Astrocyte (in vitro differentiated cells and primary cell): ENCODE data around the gene PNMT. TPM values are rescaled to one million over a fixed set of nuclear protein-coding genes. Genes with fewer than 3 reads are reported as not detected.

Experiments used
- DNase-seq: peaks from one replicate; pipeline ENCODE4 v3.0.0-alpha.2; 2010; ENCODE audit warnings: low read depth
- FAIRE-seq: peaks from 2 replicates; lab custom pipeline; 2011; peaks lifted over from hg19 to GRCh38; lab: Jason Lieb, UNC
- H2AFZ ChIP-seq: 2 replicates; pipeline ENCODE4 v1.6.0; 2012; ENCODE audit warnings: low read depth, low read length, inconsistent platforms
- H3K27ac ChIP-seq: 2 replicates; pipeline ENCODE4 v1.5.1; 2011; ENCODE audit warnings: low read depth, low read length, inconsistent platforms
- H3K27me3 ChIP-seq: 2 replicates; pipeline ENCODE4 v1.6.0; 2011; ENCODE audit warnings: low read length, inconsistent platforms; ENCODE audit not compliant: insufficient read depth
- H3K36me3 ChIP-seq: 2 replicates; pipeline ENCODE4 v1.5.1; 2011; ENCODE audit warnings: low read length, inconsistent platforms; ENCODE audit not compliant: insufficient read depth
- H3K4me1 ChIP-seq: 2 replicates; pipeline ENCODE4 v1.5.1; 2011; ENCODE audit warnings: low read length, inconsistent platforms; ENCODE audit not compliant: insufficient read depth
- H3K4me2 ChIP-seq: 2 replicates; pipeline ENCODE4 v1.6.0; 2012; ENCODE audit warnings: low read length, inconsistent platforms
- H3K4me3 ChIP-seq: 2 replicates; pipeline ENCODE4 v1.5.1; 2011; ENCODE audit warnings: low read depth, mild to moderate bottlenecking, low read length, inconsistent platforms; ENCODE audit not compliant: insufficient read depth
- H3K79me2 ChIP-seq: 2 replicates; pipeline ENCODE4 v1.6.0; 2012; ENCODE audit warnings: mild to moderate bottlenecking, low read length, inconsistent platforms; ENCODE audit not compliant: insufficient read depth
- H3K9ac ChIP-seq: 2 replicates; pipeline ENCODE4 v1.6.0; 2012; ENCODE audit warnings: mild to moderate bottlenecking, low read length, inconsistent platforms
- H3K9me3 ChIP-seq: 2 replicates; pipeline ENCODE4 v1.5.1; 2012; ENCODE audit warnings: low read depth, mild to moderate bottlenecking, low read length, inconsistent platforms; ENCODE audit not compliant: insufficient read depth
- H4K20me1 ChIP-seq: 2 replicates; pipeline ENCODE4 v1.6.0; 2012; ENCODE audit warnings: low read length, inconsistent platforms; ENCODE audit not compliant: insufficient read depth
- H3K27ac Mint-ChIP-seq: one replicate; pipeline ENCODE4 v1.8.0; 2021; ENCODE audit warnings: mild to moderate bottlenecking, mixed read lengths; ENCODE audit not compliant: unreplicated experiment
- H3K27me3 Mint-ChIP-seq: one replicate; pipeline ENCODE4 v1.8.0; 2021; ENCODE audit warnings: low read depth, mixed read lengths; ENCODE audit not compliant: unreplicated experiment
- H3K36me3 Mint-ChIP-seq: one replicate; pipeline ENCODE4 v1.8.0; 2021; ENCODE audit warnings: low read depth, mixed read lengths; ENCODE audit not compliant: unreplicated experiment
- H3K4me1 Mint-ChIP-seq: one replicate; pipeline ENCODE4 v1.8.0; 2021; ENCODE audit warnings: low read depth, mixed read lengths; ENCODE audit not compliant: unreplicated experiment
- H3K4me3 Mint-ChIP-seq: one replicate; pipeline ENCODE4 v1.8.0; 2021; ENCODE audit warnings: mild to moderate bottlenecking, moderate library complexity, mixed read lengths; ENCODE audit not compliant: unreplicated experiment
- H3K9me3 Mint-ChIP-seq: one replicate; pipeline ENCODE4 v1.8.0; 2021; ENCODE audit warnings: mild to moderate bottlenecking, mixed read lengths; ENCODE audit not compliant: unreplicated experiment
- EZH2 ChIP-seq: IDR thresholded peaks from 2 replicates; pipeline ENCODE4 v1.6.1; 2012; ENCODE audit warnings: mild to moderate bottlenecking, low read length, inconsistent platforms; ENCODE audit not compliant: insufficient read depth
- total RNA-seq: library from RNA; stranded (reverse); gene quantifications from 2 replicates; pipeline ENCODE4 v1.2.1, GENCODE V29; 2021
- TF ChIP-seq, protein P1 (sequence below): IDR thresholded peaks from 2 replicates; pipeline ENCODE4 v1.5.1; 2011; ENCODE audit warnings: low read depth, mild to moderate bottlenecking, inconsistent platforms, low read length, moderate library complexity; ENCODE audit not compliant: insufficient read depth

The PNMT gene
- total RNA-seq, 1 donor from 2014 or later = 0.59 TPM

DNA sequence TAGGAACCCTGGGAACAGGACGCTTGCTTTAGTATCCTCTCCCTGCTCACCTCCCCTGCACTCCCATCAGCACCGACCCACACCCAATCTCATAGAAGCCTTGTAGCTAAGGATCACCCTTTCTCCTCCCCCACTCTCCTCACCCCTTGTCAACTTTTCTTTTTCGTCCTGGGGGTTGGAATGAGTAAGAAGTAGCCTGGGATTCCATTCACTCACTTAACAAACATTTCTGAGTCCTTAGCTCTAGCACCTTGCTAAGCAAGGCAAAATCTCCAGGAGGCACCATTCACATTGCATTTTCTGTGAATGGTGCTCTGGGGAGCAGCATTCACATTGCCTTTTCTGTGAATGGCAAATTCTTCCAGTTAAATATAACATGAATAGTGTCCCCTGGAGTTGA is 20.7 kb downstream of the PNMT start:
- H3K27me3 Mint-ChIP-seq = no peaks in the 10 kb centered on the region
- H3K9me3 Mint-ChIP-seq = no peaks in the 10 kb centered on the region
- Histone ChIP-seq H3K27me3 (no peaks in the 10 kb centered on the region), H2AFZ (peak overlapping the region; percentile 89), H3K79me2 (no peaks in the 10 kb centered on the region), H3K4me2 (peak overlapping the region; percentile 95), H4K20me1 (no peaks in the 10 kb centered on the region), H3K27ac (no peak overlapping the region), H3K36me3 (no peaks in the 10 kb centered on the region), H3K9ac (peak overlapping the region; percentile 84), H3K4me3 (peak overlapping the region; percentile 91), H3K4me1 (peaks cover 8% of the 10 kb centered on the region), H3K9me3 (no peaks in the 10 kb centered on the region)
- H3K4me3 Mint-ChIP-seq = peak overlapping the region; percentile 92
- peaks cover 8% of the 10 kb centered on the region for H3K4me1 Mint-ChIP-seq
- no peak for FAIRE-seq
- peak overlapping the region; percentile 88 for H3K27ac Mint-ChIP-seq
- H3K36me3 Mint-ChIP-seq = peaks cover 2% of the 10 kb centered on the region
- no peak for DNase-seq
- TF ChIP-seq, protein P1, sequence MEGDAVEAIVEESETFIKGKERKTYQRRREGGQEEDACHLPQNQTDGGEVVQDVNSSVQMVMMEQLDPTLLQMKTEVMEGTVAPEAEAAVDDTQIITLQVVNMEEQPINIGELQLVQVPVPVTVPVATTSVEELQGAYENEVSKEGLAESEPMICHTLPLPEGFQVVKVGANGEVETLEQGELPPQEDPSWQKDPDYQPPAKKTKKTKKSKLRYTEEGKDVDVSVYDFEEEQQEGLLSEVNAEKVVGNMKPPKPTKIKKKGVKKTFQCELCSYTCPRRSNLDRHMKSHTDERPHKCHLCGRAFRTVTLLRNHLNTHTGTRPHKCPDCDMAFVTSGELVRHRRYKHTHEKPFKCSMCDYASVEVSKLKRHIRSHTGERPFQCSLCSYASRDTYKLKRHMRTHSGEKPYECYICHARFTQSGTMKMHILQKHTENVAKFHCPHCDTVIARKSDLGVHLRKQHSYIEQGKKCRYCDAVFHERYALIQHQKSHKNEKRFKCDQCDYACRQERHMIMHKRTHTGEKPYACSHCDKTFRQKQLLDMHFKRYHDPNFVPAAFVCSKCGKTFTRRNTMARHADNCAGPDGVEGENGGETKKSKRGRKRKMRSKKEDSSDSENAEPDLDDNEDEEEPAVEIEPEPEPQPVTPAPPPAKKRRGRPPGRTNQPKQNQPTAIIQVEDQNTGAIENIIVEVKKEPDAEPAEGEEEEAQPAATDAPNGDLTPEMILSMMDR = no peak
- TF ChIP-seq EZH2 = no peak

DNA sequence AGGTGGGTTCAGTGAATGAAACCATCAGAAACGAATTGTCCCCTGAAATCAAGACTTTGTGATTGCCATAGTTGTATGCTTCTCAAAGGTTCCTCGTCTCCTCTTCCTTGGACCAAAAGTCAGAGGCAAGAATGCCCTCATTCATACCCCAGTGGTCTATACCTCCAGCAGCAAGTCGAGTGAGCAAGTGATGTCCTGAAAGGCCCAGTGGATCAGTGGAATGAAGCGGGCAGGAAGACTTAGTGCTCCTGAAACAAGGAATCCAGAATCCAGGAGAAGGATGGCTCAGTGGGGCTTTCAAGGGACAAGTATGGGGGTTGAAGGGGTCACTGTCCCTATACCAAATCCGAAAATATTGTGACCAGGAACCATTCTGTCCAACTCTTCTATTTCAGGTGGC is 26.3 kb downstream of the PNMT start:
- no peak for FAIRE-seq
- no peak overlapping the region for H3K4me3 Mint-ChIP-seq
- no peaks in the 10 kb centered on the region for H3K9me3 Mint-ChIP-seq

DNA sequence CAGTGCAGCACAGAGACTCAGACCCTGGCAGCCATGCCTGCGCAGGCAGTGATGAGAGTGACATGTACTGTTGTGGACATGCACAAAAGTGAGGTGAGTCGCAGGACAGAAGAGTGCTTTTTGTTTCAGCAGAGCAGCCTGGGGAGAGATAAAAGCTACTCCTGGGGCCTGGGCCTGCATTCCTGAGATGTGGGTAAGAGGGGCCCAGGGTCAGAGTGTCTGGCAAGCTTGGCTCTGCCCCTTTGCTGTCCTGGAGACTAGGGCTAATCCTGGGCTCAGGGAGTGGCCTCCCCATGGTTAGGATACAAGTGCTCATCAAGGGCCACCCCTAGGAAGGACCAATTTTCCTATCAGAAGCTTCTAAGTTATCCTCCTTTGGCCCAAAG is 26.8 kb downstream of the PNMT start:
- Histone ChIP-seq H4K20me1 (no peaks in the 10 kb centered on the region), H3K27ac (no peak overlapping the region), H2AFZ (no peak overlapping the region), H3K4me1 (no peaks in the 10 kb centered on the region), H3K36me3 (no peaks in the 10 kb centered on the region), H3K9me3 (no peaks in the 10 kb centered on the region), H3K9ac (no peak overlapping the region), H3K4me2 (no peak overlapping the region), H3K79me2 (peaks cover 4% of the 10 kb centered on the region), H3K4me3 (no peak overlapping the region), H3K27me3 (no peaks in the 10 kb centered on the region)
- Mint-ChIP-seq H3K27me3 (no peaks in the 10 kb centered on the region), H3K27ac (peak overlapping the region; percentile 79), H3K4me1 (peaks cover 9% of the 10 kb centered on the region), H3K9me3 (no peaks in the 10 kb centered on the region), H3K36me3 (no peaks in the 10 kb centered on the region), H3K4me3 (peak overlapping the region; percentile 72)
- FAIRE-seq = no peak
- DNase-seq = no peak
- no peak for TF ChIP-seq EZH2
- TF ChIP-seq, protein P1 = no peak

More for the DNA sequence above, 26.3 kb downstream of the PNMT start:
- no peak overlapping the region for H3K4me3 ChIP-seq
- no peak for DNase-seq
- H3K4me2 ChIP-seq = no peak overlapping the region
- H2AFZ ChIP-seq = no peak overlapping the region
- no peaks in the 10 kb centered on the region for H3K36me3 ChIP-seq
- Mint-ChIP-seq H3K4me1 (peaks cover 9% of the 10 kb centered on the region), H3K36me3 (no peaks in the 10 kb centered on the region), H3K27ac (peak overlapping the region; percentile 79), H3K27me3 (no peaks in the 10 kb centered on the region)
- H4K20me1 ChIP-seq = no peaks in the 10 kb centered on the region
- H3K9me3 ChIP-seq = no peaks in the 10 kb centered on the region
- no peak for TF ChIP-seq EZH2
- TF ChIP-seq, protein P1 = no peak
- H3K9ac ChIP-seq = no peak overlapping the region
- peaks cover 2% of the 10 kb centered on the region for H3K79me2 ChIP-seq
- no peaks in the 10 kb centered on the region for H3K27me3 ChIP-seq
- no peaks in the 10 kb centered on the region for H3K4me1 ChIP-seq
- H3K27ac ChIP-seq = no peak overlapping the region
